Measurements from ENCODE around the gene KNDC1.

The KNDC1 gene

DNA sequence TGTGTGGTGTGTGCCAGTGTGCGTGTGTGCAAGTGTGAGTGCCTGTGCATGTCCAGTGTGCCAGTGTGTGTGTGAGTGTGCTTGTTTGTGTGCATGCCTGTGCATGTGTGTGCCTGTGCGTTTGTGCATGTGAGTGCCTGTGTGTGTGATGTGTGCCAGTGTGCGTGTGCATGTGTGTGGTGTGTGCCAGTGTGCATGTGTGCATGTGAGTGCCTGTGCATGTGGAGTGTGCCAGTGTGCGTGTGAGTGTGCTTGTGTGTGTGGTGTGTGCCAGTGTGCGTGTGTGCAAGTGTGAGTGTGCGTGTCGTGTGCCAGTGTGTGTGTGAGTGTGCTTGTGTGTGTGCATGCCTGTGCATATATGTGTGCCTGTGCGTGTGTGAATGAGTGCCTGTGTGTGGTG lies 38.5 kb upstream of the KNDC1 start:
- no peaks in the 10 kb centered on the region for H3K27me3 ChIP-seq (ENCODE audit: insufficient read depth, low read length)
- H3K9me3 ChIP-seq (ENCODE audit: low read length): peaks cover 10% of the 10 kb centered on the region
- no peak overlapping the region for H2AFZ ChIP-seq (ENCODE audit: low read depth, low read length)
- H3K36me3 ChIP-seq (ENCODE audit: insufficient read depth, low read length): no peaks in the 10 kb centered on the region
- no peaks in the 10 kb centered on the region for H3K4me1 ChIP-seq (ENCODE audit: insufficient read depth, low read length)
- no peak overlapping the region for H3K4me3 ChIP-seq (ENCODE audit: low read length)

GRCh38 chr10:133122171-133122935 lies 37.7 kb upstream of the KNDC1 start:
- Histone ChIP-seq H3K4me3 (ENCODE audit: low read length) (no peak overlapping the region), H3K36me3 (ENCODE audit: insufficient read depth, low read length) (no peaks in the 10 kb centered on the region), H3K4me1 (ENCODE audit: insufficient read depth, low read length) (no peaks in the 10 kb centered on the region), H2AFZ (ENCODE audit: low read depth, low read length) (no peak overlapping the region), H3K27me3 (ENCODE audit: insufficient read depth, low read length) (no peaks in the 10 kb centered on the region), H3K9me3 (ENCODE audit: low read length) (peaks cover 10% of the 10 kb centered on the region)

DNA sequence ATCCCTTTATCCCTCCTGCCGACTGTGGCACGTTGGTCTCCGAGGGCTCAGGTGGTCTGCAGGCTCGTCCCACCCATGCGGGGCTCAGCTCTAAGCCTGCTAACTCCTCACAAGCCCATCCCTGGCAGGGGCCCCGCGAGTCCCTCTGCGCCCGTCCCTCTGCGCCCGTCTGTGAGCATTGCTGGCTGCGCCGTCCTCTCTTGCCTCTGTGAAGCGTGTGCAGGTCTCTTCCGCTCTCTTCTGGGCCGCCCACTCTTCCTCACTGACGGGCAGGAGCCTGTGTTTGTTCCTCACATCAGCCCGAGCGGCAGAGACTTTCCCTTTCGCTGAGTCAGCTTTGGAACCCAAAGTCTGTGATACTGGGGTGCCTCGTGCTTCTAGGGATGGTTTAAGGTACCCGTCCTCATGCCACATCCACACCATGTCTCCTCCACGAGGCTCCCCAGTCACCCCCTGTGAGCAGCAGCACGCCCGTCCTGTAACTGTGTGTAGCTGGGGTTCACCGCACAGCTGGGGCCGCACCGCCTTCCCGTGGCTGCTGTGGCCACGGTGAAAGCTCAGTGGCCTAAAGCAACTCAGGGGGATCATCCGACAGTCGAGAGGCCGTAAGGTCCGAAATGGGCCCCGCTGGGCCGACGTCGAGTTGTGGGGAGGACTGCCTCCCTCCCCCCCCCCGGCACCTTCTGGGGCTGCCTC lies 36.8 kb upstream of the KNDC1 start:
- no peaks in the 10 kb centered on the region for H3K27me3 ChIP-seq (ENCODE audit: insufficient read depth, low read length)
- no peaks in the 10 kb centered on the region for H3K36me3 ChIP-seq (ENCODE audit: insufficient read depth, low read length)
- no peaks in the 10 kb centered on the region for H3K4me1 ChIP-seq (ENCODE audit: insufficient read depth, low read length)
- H3K4me3 ChIP-seq (ENCODE audit: low read length): no peak overlapping the region
- H3K9me3 ChIP-seq (ENCODE audit: low read length): peaks cover 11% of the 10 kb centered on the region
- H2AFZ ChIP-seq (ENCODE audit: low read depth, low read length): no peak overlapping the region

GRCh38 chr10:133123746-133124356 lies 36.2 kb upstream of the KNDC1 start:
- Histone ChIP-seq H3K9me3 (ENCODE audit: low read length) (peaks cover 12% of the 10 kb centered on the region), H3K4me3 (ENCODE audit: low read length) (no peak overlapping the region), H3K36me3 (ENCODE audit: insufficient read depth, low read length) (no peaks in the 10 kb centered on the region), H3K27me3 (ENCODE audit: insufficient read depth, low read length) (no peaks in the 10 kb centered on the region), H3K4me1 (ENCODE audit: insufficient read depth, low read length) (no peaks in the 10 kb centered on the region), H2AFZ (ENCODE audit: low read depth, low read length) (no peak overlapping the region)

DNA sequence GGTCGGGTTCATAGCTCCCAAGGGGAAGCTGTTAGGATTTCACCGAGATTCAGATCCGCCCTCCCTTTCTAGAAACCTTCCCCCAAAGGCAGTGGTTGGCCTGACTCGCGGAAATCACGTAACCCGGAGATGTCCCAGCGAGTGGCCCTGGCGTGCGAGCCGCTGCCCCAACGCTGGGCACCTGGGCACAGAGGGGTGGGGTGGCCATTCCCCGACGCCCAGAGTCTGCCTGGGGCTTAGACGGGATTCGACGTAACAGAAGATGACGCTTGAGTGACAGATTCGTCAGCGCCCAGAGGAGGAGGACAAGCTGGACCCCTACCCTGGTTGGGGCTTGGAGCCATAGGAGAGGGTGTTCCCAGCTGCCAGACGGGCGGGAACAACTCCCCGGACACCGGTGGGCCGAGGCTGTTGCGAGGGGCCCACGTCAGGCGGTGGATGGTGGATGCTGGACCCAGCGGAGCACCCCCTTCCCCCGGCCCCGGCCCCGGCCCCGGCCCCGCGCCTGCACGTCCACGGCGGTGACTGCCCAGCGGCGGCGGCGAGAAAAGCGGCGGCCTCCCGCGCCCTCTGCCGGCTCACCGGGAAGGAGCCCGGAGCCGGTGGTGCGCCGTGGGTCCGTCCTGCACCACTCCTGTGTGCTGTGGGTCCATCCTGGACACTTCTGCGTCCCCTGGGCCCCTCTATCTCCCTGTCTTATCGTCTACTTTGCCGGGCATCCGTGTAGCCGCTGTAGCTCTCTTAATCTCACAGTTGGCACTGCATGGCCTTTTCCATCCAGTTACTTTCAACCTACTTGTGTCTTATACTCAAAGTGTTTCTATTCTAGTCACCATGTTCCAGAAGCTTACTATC lies 35.4 kb upstream of the KNDC1 start:
- Histone ChIP-seq H2AFZ (ENCODE audit: low read depth, low read length) (no peak overlapping the region), H3K4me3 (ENCODE audit: low read length) (no peak overlapping the region), H3K4me1 (ENCODE audit: insufficient read depth, low read length) (no peaks in the 10 kb centered on the region), H3K36me3 (ENCODE audit: insufficient read depth, low read length) (no peaks in the 10 kb centered on the region), H3K27me3 (ENCODE audit: insufficient read depth, low read length) (no peaks in the 10 kb centered on the region), H3K9me3 (ENCODE audit: low read length) (peaks cover 11% of the 10 kb centered on the region)

DNA sequence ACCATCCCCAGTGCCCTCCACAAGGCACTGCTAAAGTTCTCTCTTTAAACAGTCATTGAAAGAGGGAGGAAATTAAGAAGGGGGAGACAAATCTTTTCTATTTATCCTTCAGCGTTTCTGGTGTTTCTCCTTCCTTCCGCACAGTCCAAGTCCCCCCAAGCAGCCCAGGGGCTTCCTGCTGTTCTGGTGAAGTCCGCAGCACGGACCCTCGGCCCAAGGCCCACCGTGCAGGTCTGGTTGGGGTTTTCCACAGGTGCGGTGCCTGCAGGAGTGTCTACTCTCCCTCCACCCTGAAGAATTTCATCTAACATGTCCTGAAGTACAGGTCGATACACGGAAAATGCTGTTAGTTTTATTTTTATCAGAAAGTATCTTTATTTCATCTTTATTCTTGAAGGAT lies 34.1 kb upstream of the KNDC1 start:
- Histone ChIP-seq H3K4me3 (ENCODE audit: low read length) (no peak overlapping the region), H3K27me3 (ENCODE audit: insufficient read depth, low read length) (no peaks in the 10 kb centered on the region), H3K9me3 (ENCODE audit: low read length) (peaks cover 8% of the 10 kb centered on the region), H3K4me1 (ENCODE audit: insufficient read depth, low read length) (peaks cover 4% of the 10 kb centered on the region), H2AFZ (ENCODE audit: low read depth, low read length) (no peak overlapping the region), H3K36me3 (ENCODE audit: insufficient read depth, low read length) (no peaks in the 10 kb centered on the region)

DNA sequence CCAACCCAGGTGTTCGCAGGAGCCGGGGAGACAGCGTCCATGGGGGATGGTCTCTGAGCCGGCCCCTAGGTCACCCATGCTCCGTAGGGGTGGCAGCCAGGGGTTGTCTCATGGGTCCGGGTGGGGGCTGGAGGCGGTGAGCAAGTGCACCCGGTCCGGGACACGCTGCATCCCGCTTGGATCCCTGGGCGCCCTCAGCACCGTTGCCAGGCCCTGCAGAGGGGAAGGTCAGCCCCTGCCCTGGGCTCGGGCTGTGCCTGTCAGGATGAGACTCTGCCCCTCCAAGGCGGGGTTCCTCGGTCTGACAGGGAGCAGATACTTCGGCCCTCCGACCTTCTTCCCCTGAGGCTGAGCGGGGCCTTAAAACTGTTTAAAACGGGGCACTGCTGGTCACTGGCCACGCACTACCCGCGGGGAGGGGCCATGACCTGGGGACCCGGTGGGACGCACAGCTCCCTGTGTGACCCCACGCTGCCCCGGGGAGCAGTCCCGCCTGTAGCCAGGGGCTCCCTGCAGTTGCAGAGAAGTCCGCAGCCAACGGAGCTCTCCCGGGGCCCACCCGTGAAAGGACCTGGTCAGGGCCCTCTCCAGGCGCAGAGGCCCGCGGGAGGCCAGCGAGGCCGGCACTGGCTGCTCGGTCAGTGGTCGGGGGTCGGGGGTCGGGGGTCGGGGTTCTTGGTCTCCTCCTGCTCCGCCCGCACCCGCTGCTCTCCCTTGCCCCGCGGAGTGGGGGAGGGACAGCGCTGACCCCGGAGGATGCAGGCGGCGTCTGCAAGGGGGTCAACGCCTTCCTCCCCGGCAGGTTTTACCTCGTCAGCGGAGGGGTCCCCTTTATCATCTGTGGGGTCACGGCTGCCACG lies 33.4 kb upstream of the KNDC1 start:
- Histone ChIP-seq H3K9me3 (ENCODE audit: low read length) (peaks cover 5% of the 10 kb centered on the region), H3K27me3 (ENCODE audit: insufficient read depth, low read length) (peaks cover under 1% of the 10 kb centered on the region), H3K36me3 (ENCODE audit: insufficient read depth, low read length) (no peaks in the 10 kb centered on the region), H3K4me1 (ENCODE audit: insufficient read depth, low read length) (peaks cover 4% of the 10 kb centered on the region), H2AFZ (ENCODE audit: low read depth, low read length) (no peak overlapping the region), H3K4me3 (ENCODE audit: low read length) (no peak overlapping the region)

DNA sequence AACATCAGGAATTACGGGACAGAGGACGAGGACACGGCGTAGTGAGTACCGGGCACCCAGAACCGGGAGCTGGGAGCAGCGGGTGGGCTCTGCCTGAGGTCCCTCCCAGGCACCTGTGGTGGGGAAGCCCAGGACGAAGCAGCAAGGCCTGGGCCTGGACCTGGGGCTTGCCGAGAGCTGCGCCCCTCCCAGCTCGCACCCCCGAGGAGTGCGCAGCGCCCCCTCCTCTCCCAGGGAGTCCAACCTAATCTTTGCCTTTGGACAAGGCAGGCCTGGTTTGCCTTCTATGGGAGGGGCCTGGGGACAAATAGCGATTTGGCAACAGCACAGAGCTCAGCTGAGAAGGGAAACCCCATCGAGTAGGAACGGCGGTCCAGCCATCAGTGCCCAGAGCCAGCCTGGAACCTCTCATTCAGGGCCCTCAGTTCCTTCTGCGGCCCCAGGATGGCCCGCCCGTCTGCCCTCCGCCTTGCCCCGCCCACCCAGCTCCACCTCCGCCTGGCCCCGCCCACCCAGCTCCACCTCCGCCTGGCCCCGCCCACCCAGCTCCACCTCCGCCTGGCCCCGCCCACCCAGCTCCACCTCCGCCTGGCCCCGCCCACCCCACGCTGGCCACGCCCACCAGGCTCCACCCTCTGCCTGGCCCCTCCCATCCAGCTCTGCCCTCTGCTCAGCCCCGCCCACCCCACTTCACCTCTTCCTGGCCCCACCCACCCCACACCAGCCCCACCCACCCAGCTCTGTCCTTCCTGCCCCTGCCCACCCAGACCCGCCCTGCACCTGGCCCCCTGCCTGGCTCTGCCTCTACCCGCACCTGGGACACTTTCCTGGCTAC lies 32.5 kb upstream of the KNDC1 start:
- no peak overlapping the region for H2AFZ ChIP-seq (ENCODE audit: low read depth, low read length)
- H3K36me3 ChIP-seq (ENCODE audit: insufficient read depth, low read length): no peaks in the 10 kb centered on the region
- peaks cover 5% of the 10 kb centered on the region for H3K9me3 ChIP-seq (ENCODE audit: low read length)
- peaks cover 4% of the 10 kb centered on the region for H3K4me1 ChIP-seq (ENCODE audit: insufficient read depth, low read length)
- H3K27me3 ChIP-seq (ENCODE audit: insufficient read depth, low read length): peaks cover 8% of the 10 kb centered on the region
- no peak overlapping the region for H3K4me3 ChIP-seq (ENCODE audit: low read length)

DNA sequence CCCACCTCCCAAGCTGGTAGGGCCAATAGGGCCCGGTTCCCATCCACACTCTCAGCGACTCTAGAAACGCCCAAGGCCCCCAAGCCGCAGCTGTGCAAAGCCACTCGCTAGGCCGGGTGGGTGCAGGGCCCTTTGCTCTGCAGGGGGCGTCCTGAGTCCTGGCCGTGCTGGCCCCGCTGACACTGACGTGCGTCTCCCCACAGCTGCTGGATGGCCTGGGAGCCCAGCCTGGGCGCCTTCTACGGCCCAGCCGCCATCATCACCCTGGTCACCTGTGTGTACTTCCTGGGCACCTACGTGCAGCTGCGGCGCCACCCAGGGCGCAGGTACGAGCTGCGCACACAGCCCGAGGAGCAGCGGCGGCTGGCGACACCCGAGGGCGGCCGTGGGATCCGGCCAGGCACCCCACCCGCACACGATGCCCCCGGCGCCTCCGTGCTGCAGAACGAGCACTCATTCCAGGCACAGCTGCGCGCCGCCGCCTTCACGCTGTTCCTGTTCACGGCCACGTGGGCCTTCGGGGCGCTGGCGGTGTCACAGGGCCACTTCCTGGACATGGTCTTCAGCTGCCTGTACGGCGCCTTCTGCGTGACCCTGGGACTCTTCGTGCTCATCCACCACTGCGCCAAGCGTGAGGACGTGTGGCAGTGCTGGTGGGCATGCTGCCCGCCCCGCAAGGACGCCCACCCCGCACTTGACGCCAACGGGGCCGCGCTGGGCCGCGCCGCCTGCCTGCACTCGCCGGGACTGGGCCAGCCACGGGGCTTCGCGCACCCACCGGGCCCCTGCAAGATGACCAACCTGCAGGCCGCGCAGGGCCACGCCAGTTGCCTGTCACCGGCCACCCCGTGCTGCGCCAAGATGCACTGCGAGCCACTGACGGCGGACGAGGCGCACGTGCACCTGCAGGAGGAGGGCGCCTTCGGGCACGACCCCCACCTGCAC lies 31.6 kb upstream of the KNDC1 start:
- Histone ChIP-seq H3K4me3 (ENCODE audit: low read length) (no peak overlapping the region), H2AFZ (ENCODE audit: low read depth, low read length) (no peak overlapping the region), H3K27me3 (ENCODE audit: insufficient read depth, low read length) (peaks cover 8% of the 10 kb centered on the region), H3K36me3 (ENCODE audit: insufficient read depth, low read length) (no peaks in the 10 kb centered on the region), H3K4me1 (ENCODE audit: insufficient read depth, low read length) (peaks cover 4% of the 10 kb centered on the region), H3K9me3 (ENCODE audit: low read length) (peaks cover 5% of the 10 kb centered on the region)

DNA sequence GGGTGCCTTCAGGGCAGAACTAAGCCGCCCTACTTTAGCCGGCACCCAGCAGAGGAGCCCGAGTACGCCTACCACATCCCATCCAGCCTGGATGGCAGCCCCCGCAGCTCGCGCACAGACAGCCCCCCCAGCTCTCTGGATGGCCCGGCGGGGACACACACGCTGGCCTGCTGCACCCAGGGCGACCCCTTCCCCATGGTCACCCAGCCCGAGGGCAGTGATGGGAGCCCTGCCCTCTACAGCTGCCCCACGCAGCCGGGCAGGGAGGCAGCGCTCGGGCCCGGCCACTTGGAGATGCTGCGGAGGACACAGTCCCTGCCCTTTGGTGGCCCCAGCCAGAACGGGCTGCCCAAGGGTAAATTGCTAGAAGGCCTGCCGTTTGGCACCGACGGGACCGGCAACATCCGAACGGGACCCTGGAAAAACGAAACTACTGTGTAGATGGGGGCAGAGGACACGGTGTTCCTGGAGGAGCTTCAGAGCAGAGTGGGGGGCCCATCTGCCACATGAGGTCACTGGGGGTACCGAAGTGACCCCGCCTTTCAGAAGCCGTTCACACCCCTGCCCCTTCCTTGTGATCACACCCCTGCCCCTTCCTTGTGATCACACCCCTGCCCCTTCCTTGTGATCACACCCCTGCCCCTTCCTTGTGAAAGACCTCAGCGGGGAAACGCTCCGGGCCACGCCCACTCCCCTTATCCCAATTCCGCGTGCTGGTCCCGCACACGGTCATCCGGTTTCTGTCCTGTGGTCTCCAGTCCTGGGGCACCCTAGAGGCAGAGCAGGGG lies 30.8 kb upstream of the KNDC1 start:
- Histone ChIP-seq H3K27me3 (ENCODE audit: insufficient read depth, low read length) (peaks cover 8% of the 10 kb centered on the region), H2AFZ (ENCODE audit: low read depth, low read length) (no peak overlapping the region), H3K36me3 (ENCODE audit: insufficient read depth, low read length) (no peaks in the 10 kb centered on the region), H3K9me3 (ENCODE audit: low read length) (peaks cover 5% of the 10 kb centered on the region), H3K4me3 (ENCODE audit: low read length) (no peak overlapping the region), H3K4me1 (ENCODE audit: insufficient read depth, low read length) (peaks cover 4% of the 10 kb centered on the region)
